Measurements from ENCODE around the gene BARHL1. TPM values are rescaled to one million over a fixed set of nuclear protein-coding genes. Genes with fewer than 3 reads are reported as not detected.

The BARHL1 gene
- total RNA-seq, 1 donor from 2014 or later = not detected

DNA sequence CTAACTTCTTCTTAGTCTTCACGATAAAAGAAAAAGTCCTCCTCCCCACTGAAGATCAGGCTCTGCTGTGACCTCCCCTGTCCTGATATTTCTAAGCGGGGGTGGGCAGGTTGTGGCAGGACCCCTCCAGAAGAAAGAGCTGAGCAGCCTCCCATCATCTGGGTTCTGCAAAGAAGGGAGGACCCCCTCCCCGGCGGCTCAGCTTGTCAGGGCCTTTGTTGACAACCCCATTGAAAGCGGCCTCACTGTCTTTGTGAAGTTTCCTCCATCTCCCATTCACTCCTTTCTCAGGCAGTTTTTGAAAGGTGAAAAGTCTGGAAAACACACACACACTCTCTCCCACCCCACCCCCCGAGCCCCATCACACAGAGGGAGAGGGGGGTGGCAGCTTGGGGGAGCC, 26.2 kb upstream of the BARHL1 start:
- Histone ChIP-seq H3K27ac (no peak overlapping the region), H3K4me3 (no peak overlapping the region), H3K36me3 (no peaks in the 10 kb centered on the region), H3K4me1 (no peaks in the 10 kb centered on the region), H3K27me3 (no peaks in the 10 kb centered on the region), H3K9me3 (no peaks in the 10 kb centered on the region)
- TF ChIP-seq POLR2AphosphoS5 (IDR thresholded peaks at IDR 0.05; ENCODE audit: insufficient read depth in 1 of 2, low read depth in 1 of 2) (no peak), POLR2A (IDR thresholded peaks at IDR 0.05) (no peak)
- TF ChIP-seq, protein P1, sequence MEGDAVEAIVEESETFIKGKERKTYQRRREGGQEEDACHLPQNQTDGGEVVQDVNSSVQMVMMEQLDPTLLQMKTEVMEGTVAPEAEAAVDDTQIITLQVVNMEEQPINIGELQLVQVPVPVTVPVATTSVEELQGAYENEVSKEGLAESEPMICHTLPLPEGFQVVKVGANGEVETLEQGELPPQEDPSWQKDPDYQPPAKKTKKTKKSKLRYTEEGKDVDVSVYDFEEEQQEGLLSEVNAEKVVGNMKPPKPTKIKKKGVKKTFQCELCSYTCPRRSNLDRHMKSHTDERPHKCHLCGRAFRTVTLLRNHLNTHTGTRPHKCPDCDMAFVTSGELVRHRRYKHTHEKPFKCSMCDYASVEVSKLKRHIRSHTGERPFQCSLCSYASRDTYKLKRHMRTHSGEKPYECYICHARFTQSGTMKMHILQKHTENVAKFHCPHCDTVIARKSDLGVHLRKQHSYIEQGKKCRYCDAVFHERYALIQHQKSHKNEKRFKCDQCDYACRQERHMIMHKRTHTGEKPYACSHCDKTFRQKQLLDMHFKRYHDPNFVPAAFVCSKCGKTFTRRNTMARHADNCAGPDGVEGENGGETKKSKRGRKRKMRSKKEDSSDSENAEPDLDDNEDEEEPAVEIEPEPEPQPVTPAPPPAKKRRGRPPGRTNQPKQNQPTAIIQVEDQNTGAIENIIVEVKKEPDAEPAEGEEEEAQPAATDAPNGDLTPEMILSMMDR (IDR thresholded peaks at IDR 0.05) = no peak
- no peak for DNase-seq (ENCODE audit: extremely low spot score in 2 of 2)
- intact Hi-C loops (cut with DNase I) = no loop called here

DNA sequence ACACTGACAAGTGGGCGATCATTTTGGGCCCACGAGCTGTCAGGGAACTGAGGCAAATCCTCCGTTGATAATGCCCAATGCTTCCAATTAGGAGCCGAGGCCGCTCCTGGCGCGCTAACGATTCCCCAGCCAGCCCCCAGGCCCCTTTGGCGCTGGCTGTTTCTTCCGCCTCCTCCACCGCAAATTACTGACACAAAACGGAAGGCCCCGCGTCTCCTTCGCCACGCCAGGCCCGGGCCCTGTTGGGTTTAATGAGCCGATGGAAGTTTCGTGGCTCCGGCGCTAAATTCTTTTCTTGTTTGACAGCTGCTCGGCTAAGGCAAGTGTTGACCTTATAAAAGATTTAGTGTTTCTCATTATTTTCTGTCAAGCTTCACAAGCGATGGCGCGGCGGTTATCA, 25.7 kb upstream of the BARHL1 start:
- Histone ChIP-seq H3K27me3 (no peaks in the 10 kb centered on the region), H3K27ac (no peak overlapping the region), H3K4me3 (no peak overlapping the region), H3K36me3 (no peaks in the 10 kb centered on the region), H3K9me3 (no peaks in the 10 kb centered on the region), H3K4me1 (no peaks in the 10 kb centered on the region)
- intact Hi-C loops (cut with DNase I) = no loop called here
- no peak for DNase-seq (ENCODE audit: extremely low spot score in 2 of 2)
- TF ChIP-seq POLR2A (IDR thresholded peaks at IDR 0.05) (no peak), POLR2AphosphoS5 (IDR thresholded peaks at IDR 0.05; ENCODE audit: insufficient read depth in 1 of 2, low read depth in 1 of 2) (no peak)
- TF ChIP-seq, protein P1 (IDR thresholded peaks at IDR 0.05) = no peak

- intact Hi-C loops (cut with DNase I) = no loop called here
- Histone ChIP-seq H3K9me3 (no peaks in the 10 kb centered on the region), H3K27me3 (no peaks in the 10 kb centered on the region)
Measured at GRCh38 chr9:132557159-132557558, 25.2 kb upstream of the BARHL1 start.

DNA sequence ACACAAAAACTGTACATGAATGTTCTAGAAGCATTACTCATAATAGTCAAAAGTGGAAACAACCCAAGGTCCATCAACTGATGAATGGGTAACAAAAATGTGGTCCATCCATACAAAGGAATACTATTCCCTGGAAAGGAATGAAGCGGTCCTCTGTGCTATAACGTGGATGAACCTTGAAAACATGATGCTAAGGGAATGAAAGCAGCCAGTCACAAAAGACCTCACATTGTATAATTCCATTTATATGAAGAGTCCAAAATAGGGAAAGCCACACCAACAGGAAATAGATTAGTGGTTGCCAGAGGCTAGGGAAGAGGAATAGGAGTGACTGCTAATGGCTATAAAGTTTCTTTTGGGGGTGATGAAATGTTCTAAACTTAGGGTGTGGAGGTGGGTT, 22.7 kb upstream of the BARHL1 start:
- Histone ChIP-seq H3K36me3 (no peaks in the 10 kb centered on the region), H3K4me1 (no peaks in the 10 kb centered on the region), H3K9me3 (no peaks in the 10 kb centered on the region), H3K27me3 (no peaks in the 10 kb centered on the region), H3K27ac (no peak overlapping the region), H3K4me3 (no peak overlapping the region)
- TF ChIP-seq POLR2AphosphoS5 (IDR thresholded peaks at IDR 0.05; ENCODE audit: insufficient read depth in 1 of 2, low read depth in 1 of 2) (no peak), POLR2A (IDR thresholded peaks at IDR 0.05) (no peak)
- TF ChIP-seq, protein P1 (IDR thresholded peaks at IDR 0.05) = no peak
- DNase-seq (ENCODE audit: extremely low spot score in 2 of 2) = no peak
- intact Hi-C loops (cut with DNase I) = no loop called here

More at GRCh38 chr9:132557159-132557558, 25.2 kb upstream of the BARHL1 start:
- no peak overlapping the region for H3K27ac ChIP-seq
- no peak for DNase-seq (ENCODE audit: extremely low spot score in 2 of 2)
- no peaks in the 10 kb centered on the region for H3K4me1 ChIP-seq
- no peak overlapping the region for H3K4me3 ChIP-seq
- no peaks in the 10 kb centered on the region for H3K36me3 ChIP-seq
- TF ChIP-seq, protein P1 (IDR thresholded peaks at IDR 0.05) = no peak
- no peak for TF ChIP-seq POLR2A (IDR thresholded peaks at IDR 0.05)

GRCh38 chr9:132560616-132561202, 21.7 kb upstream of the BARHL1 start:
- intact Hi-C loops (cut with DNase I) = no loop called here
- TF ChIP-seq, protein P1 (IDR thresholded peaks at IDR 0.05) = no peak
- TF ChIP-seq POLR2A (IDR thresholded peaks at IDR 0.05) = no peak
- H3K9me3 ChIP-seq = no peaks in the 10 kb centered on the region
- H3K27ac ChIP-seq = no peak overlapping the region
- H3K4me3 ChIP-seq = no peak overlapping the region
- no peak for DNase-seq (ENCODE audit: extremely low spot score in 2 of 2)
- H3K27me3 ChIP-seq = no peaks in the 10 kb centered on the region
- H3K36me3 ChIP-seq = no peaks in the 10 kb centered on the region
- no peaks in the 10 kb centered on the region for H3K4me1 ChIP-seq
